Activated naive CD8-positive, alpha-beta T cell treated with anti-CD3 and anti-CD28 coated beads for 36 hours (primary cell): ENCODE results near the gene NXNL1. TPM values are rescaled to one million over a fixed set of nuclear protein-coding genes. Genes with fewer than 3 reads are reported as not detected.

ENCODE experiments used
- DNase-seq: peaks from one replicate; pipeline ENCODE4 v3.0.0; 2021
- H3K27ac Mint-ChIP-seq: one replicate; pipeline ENCODE4 v1.8.0; 2022; ENCODE audit warnings: mild to moderate bottlenecking, moderate library complexity, mixed read lengths
- H3K27me3 Mint-ChIP-seq: one replicate; pipeline ENCODE4 v1.8.0; 2022; ENCODE audit warnings: mild to moderate bottlenecking, mixed read lengths
- H3K36me3 Mint-ChIP-seq: one replicate; pipeline ENCODE4 v1.8.0; 2021; ENCODE audit warnings: mild to moderate bottlenecking, mixed read lengths
- H3K4me1 Mint-ChIP-seq: one replicate; pipeline ENCODE4 v1.8.0; 2021; ENCODE audit warnings: mixed read lengths
- H3K4me3 Mint-ChIP-seq: one replicate; pipeline ENCODE4 v1.8.0; 2022; ENCODE audit warnings: mild to moderate bottlenecking, moderate library complexity, mixed read lengths
- H3K9me3 Mint-ChIP-seq: one replicate; pipeline ENCODE4 v1.8.0; 2022; ENCODE audit warnings: mixed read lengths
- total RNA-seq, 2 experiments: library from RNA; stranded (reverse); gene quantifications; one replicate each; pipeline ENCODE4 v1.2.3, GENCODE V29; 2021

Gene NXNL1
- total RNA-seq, 2 experiments from 2014 or later, result not detected

GRCh38 chr19:17451820-17452219 lies 8.9 kb downstream of the NXNL1 start:
- Mint-ChIP-seq H3K9me3 (peaks cover 5% of the 10 kb centered on the region), H3K27ac (no peak overlapping the region), H3K4me1 (peaks cover 21% of the 10 kb centered on the region), H3K27me3 (peaks cover 49% of the 10 kb centered on the region), H3K36me3 (no peaks in the 10 kb centered on the region), H3K4me3 (no peak overlapping the region)
- no peak for DNase-seq

- Mint-ChIP-seq H3K27me3 (peaks cover 44% of the 10 kb centered on the region), H3K36me3 (no peaks in the 10 kb centered on the region), H3K9me3 (peaks cover 5% of the 10 kb centered on the region), H3K27ac (peak overlapping the region; percentile 63), H3K4me1 (peaks cover 21% of the 10 kb centered on the region), H3K4me3 (peak overlapping the region; percentile 42)
- peak; percentile 62 for DNase-seq
Measured at GRCh38 chr19:17450264-17451075, 10.3 kb downstream of the NXNL1 start.

- Mint-ChIP-seq H3K4me3 (no peak within 1 kb of the TSS), H3K27me3 (peaks cover 24% of the 10 kb centered on the region)
Measured at GRCh38 chr19:17448131-17448967, 12.4 kb downstream of the NXNL1 start, which contains the start of gene TMEM221. Gene TMEM221 (minus strand): TSS chr19:17448668. CDS start chr19:17448462, 206 bp downstream.

GRCh38 chr19:17447704-17448130 lies 13.0 kb downstream of the NXNL1 start:
- Mint-ChIP-seq H3K4me3 (no peak overlapping the region), H3K4me1 (peaks cover 14% of the 10 kb centered on the region), H3K27ac (no peak overlapping the region), H3K9me3 (peaks cover 3% of the 10 kb centered on the region), H3K27me3 (peaks cover 21% of the 10 kb centered on the region), H3K36me3 (no peaks in the 10 kb centered on the region)
- no peak for DNase-seq

More at GRCh38 chr19:17448131-17448967, 12.4 kb downstream of the NXNL1 start, which contains the start of gene TMEM221:
- H3K4me1 Mint-ChIP-seq, result peaks cover 15% of the 10 kb centered on the region
- H3K27ac Mint-ChIP-seq, result no peak within 1 kb of the TSS
- H3K36me3 Mint-ChIP-seq, result no peaks in the 10 kb centered on the region
- peaks cover 5% of the 10 kb centered on the region for H3K9me3 Mint-ChIP-seq
- peak; percentile 64 for DNase-seq

- peaks cover 9% of the 10 kb centered on the region for H3K4me1 Mint-ChIP-seq
- H3K4me3 Mint-ChIP-seq, result no peak overlapping the region
- H3K36me3 Mint-ChIP-seq, result no peaks in the 10 kb centered on the region
- peaks cover 19% of the 10 kb centered on the region for H3K27me3 Mint-ChIP-seq
- H3K27ac Mint-ChIP-seq, result no peak overlapping the region
- no peak for DNase-seq
- peaks cover 3% of the 10 kb centered on the region for H3K9me3 Mint-ChIP-seq
Measured at GRCh38 chr19:17445526-17446165, 15.1 kb downstream of the NXNL1 start.

- Mint-ChIP-seq H3K4me3 (no peak overlapping the region), H3K9me3 (no peaks in the 10 kb centered on the region), H3K27ac (no peak overlapping the region), H3K36me3 (no peaks in the 10 kb centered on the region), H3K4me1 (no peaks in the 10 kb centered on the region), H3K27me3 (no peaks in the 10 kb centered on the region)
- DNase-seq, result peak; percentile 34
Measured at GRCh38 chr19:17441241-17442021, 19.3 kb downstream of the NXNL1 start.

GRCh38 chr19:17436874-17437267 lies 23.9 kb downstream of the NXNL1 start:
- H3K4me3 Mint-ChIP-seq, result no peak overlapping the region
- H3K9me3 Mint-ChIP-seq, result no peaks in the 10 kb centered on the region
- no peaks in the 10 kb centered on the region for H3K27me3 Mint-ChIP-seq
- no peak overlapping the region for H3K27ac Mint-ChIP-seq
- no peak for DNase-seq
- no peaks in the 10 kb centered on the region for H3K36me3 Mint-ChIP-seq
- no peaks in the 10 kb centered on the region for H3K4me1 Mint-ChIP-seq

- no peak for DNase-seq
- Mint-ChIP-seq H3K27me3 (no peaks in the 10 kb centered on the region), H3K27ac (no peak overlapping the region), H3K4me1 (no peaks in the 10 kb centered on the region), H3K9me3 (no peaks in the 10 kb centered on the region), H3K36me3 (no peaks in the 10 kb centered on the region), H3K4me3 (no peak overlapping the region)
Measured at GRCh38 chr19:17436094-17436873, 24.4 kb downstream of the NXNL1 start.

GRCh38 chr19:17435218-17435617 lies 25.5 kb downstream of the NXNL1 start:
- Mint-ChIP-seq H3K9me3 (no peaks in the 10 kb centered on the region), H3K4me1 (no peaks in the 10 kb centered on the region), H3K36me3 (no peaks in the 10 kb centered on the region), H3K4me3 (no peak overlapping the region), H3K27ac (no peak overlapping the region), H3K27me3 (no peaks in the 10 kb centered on the region)
- DNase-seq, result no peak

- H3K27me3 Mint-ChIP-seq, result no peaks in the 10 kb centered on the region
- H3K4me1 Mint-ChIP-seq, result no peaks in the 10 kb centered on the region
- no peak overlapping the region for H3K4me3 Mint-ChIP-seq
- no peak overlapping the region for H3K27ac Mint-ChIP-seq
- no peaks in the 10 kb centered on the region for H3K36me3 Mint-ChIP-seq
- no peaks in the 10 kb centered on the region for H3K9me3 Mint-ChIP-seq
- no peak for DNase-seq
Measured at GRCh38 chr19:17431417-17431816, 29.3 kb downstream of the NXNL1 start.

- Mint-ChIP-seq H3K4me1 (peaks cover 2% of the 10 kb centered on the region), H3K27ac (no peak overlapping the region), H3K9me3 (no peaks in the 10 kb centered on the region), H3K4me3 (no peak overlapping the region), H3K27me3 (no peaks in the 10 kb centered on the region), H3K36me3 (no peaks in the 10 kb centered on the region)
- no peak for DNase-seq
Measured at GRCh38 chr19:17429641-17430113, 31.0 kb downstream of the NXNL1 start.

GRCh38 chr19:17424743-17425365 lies 35.9 kb downstream of the NXNL1 start:
- no peak overlapping the region for H3K4me3 Mint-ChIP-seq
- DNase-seq, result peak; percentile 42
- no peak overlapping the region for H3K27ac Mint-ChIP-seq
- H3K27me3 Mint-ChIP-seq, result no peaks in the 10 kb centered on the region
- H3K36me3 Mint-ChIP-seq, result peaks cover 4% of the 10 kb centered on the region
- no peaks in the 10 kb centered on the region for H3K9me3 Mint-ChIP-seq
- H3K4me1 Mint-ChIP-seq, result peaks cover 7% of the 10 kb centered on the region

GRCh38 chr19:17423429-17424208 lies 37.1 kb downstream of the NXNL1 start:
- no peaks in the 10 kb centered on the region for H3K27me3 Mint-ChIP-seq
- H3K4me1 Mint-ChIP-seq, result peaks cover 14% of the 10 kb centered on the region
- H3K4me3 Mint-ChIP-seq, result no peak overlapping the region
- peaks cover 7% of the 10 kb centered on the region for H3K36me3 Mint-ChIP-seq
- no peak for DNase-seq
- no peak overlapping the region for H3K27ac Mint-ChIP-seq
- no peaks in the 10 kb centered on the region for H3K9me3 Mint-ChIP-seq
